Heart right ventricle (tissue), 16 donors: Measurements from ENCODE around the gene RIMBP2. TPM values are rescaled to one million over a fixed set of nuclear protein-coding genes. Genes with fewer than 3 reads are reported as not detected.

Source experiments
- ATAC-seq, 8 donors: fragments of 200-7000 bp; cut with Tn5 transposase; one replicate each; pipeline ENCODE4 v1.9.1; 2020; ENCODE audit warnings: mild to moderate bottlenecking in 8 of 8, moderate library complexity in 8 of 8, moderate number of reproducible peaks in 1 of 8
- DNase-seq, 2 donors: peaks; one replicate each; pipeline ENCODE4 v3.0.0-alpha.2; 2020
- H3K27ac ChIP-seq, 10 donors: fragments of 200-600 bp; sonication (generic) in 2 of 10; one replicate each; pipeline versions ENCODE4 v1.5.0 to v1.8.0; 2020 to 2022; ENCODE audit warnings: mild to moderate bottlenecking in 3 of 10
- H3K27me3 ChIP-seq, 7 donors: fragments of 200-600 bp; one replicate each; pipeline ENCODE4 v1.8.0; 2021 to 2022; ENCODE audit warnings: mild to moderate bottlenecking in 2 of 7
- H3K36me3 ChIP-seq, 9 donors: fragments of 200-600 bp; sonication (generic) in 1 of 9; one replicate each; pipeline versions ENCODE4 v1.5.0 to v1.8.0; 2020 to 2022; ENCODE audit warnings: mild to moderate bottlenecking in 2 of 9
- H3K4me1 ChIP-seq, 9 donors: fragments of 200-600 bp; sonication (generic) in 1 of 9; one replicate each; pipeline versions ENCODE4 v1.5.0 to v1.8.0; 2020 to 2022; ENCODE audit warnings: mild to moderate bottlenecking in 4 of 9
- H3K4me3 ChIP-seq, 10 donors: fragments of 200-600 bp; sonication (generic) in 2 of 10; one replicate each; pipeline versions ENCODE4 v1.5.0 to v1.8.0; 2020 to 2022; ENCODE audit warnings: mild to moderate bottlenecking in 7 of 10, moderate library complexity in 2 of 10
- H3K9me3 ChIP-seq, 11 donors: fragments of 200-600 bp in 10 of 11; sonication (generic) in 2 of 11; one replicate each; pipeline versions ENCODE4 v1.5.0 to v1.8.0; 2013 to 2022; ENCODE audit warnings: mild to moderate bottlenecking in 2 of 11, control low read depth in 1 of 11, moderate library complexity in 1 of 11
- WGBS, 2 donors: extraction: QIAGEN DNeasy Blood & Tissue Kit; methylation state at CpG; one replicate each; pipeline ENCODE4 v1.1.7; 2013; ENCODE audit warnings: inconsistent platforms in 1 of 2; 5-methylcytosine and 5-hydroxymethylcytosine counted together
- intact Hi-C, 10 donors: fragments of 100-400 bp; cut with DNase I; formaldehyde crosslinking; loops; one replicate each; pipeline versions ENCODE4 v1.11.1 to v1.14.2; 2022
- polyA plus RNA-seq, 2 donors: library from polyadenylated mRNA; stranded (reverse); fragments of 200-250 nt; gene quantifications; one replicate each; pipeline ENCODE4 v1.2.3, GENCODE V29; 2013
- total RNA-seq, 10 donors: library from RNA; stranded (reverse); fragmentation: NEBNext Ultra II Directional in 3 of 10; extraction: Animal tissue kit (Norgen Biotek cat#: 25700) in 3 of 10; gene quantifications; one replicate each; pipeline versions ENCODE4 v1.2.1 to v1.2.4, GENCODE V29; 2021 to 2023
- TF ChIP-seq, protein P1 (sequence below), 9 donors: fragments of 200-600 bp; sonication (generic) in 2 of 9; IDR thresholded peaks; one replicate each; pipeline versions ENCODE4 v1.5.0 to v1.8.0; 2021 to 2022; ENCODE audit warnings: antibody characterized with exemption in 9 of 9, mild to moderate bottlenecking in 5 of 9, moderate library complexity in 1 of 9
- donor health status: Arrhythmogenic right ventricular cardiomyopathy.
- donor health status: ischemic (EF 13 %, LVEDD 7.1; RV severe dilation, severe dysfunction).
- donor health status: healthy with polysubstance abuse.
- donor health status: DM: no; HTN: yes; CAD: no.
- donor health status: DM: no; HTN: no; CAD: no.
- donor health status: ischemic (EF 25% LVEDD 6.9; RV normal size, moderate dysfunction).
- donor health status: ischemic (EF 25% LVEDD 5.7; RV mildly dilated, moderate dysfunction).
- donor health status: healthy.
- donor health status: DM: yes; HTN: yes; CAD: no.
- donor health status: Ischemic cardiomyopathy.
- donor health status: ischemic (EF 35%, LVEDD 5.7; RV mildly dilated, moderate dysfunction).
- donor health status: nonischemic (EF 11% LVEDD 7.7; RV severe dilation, severe dysfunction).
- donor health status: DM: yes; HTN: yes; CAD: no.
- donor health status: PGD.
- donor health status: ischemic (EF 29% LVEDD 5.4; RV normal size, mild dysfunction).
- donor health status: nonischemic (EF 23%, LVEDD 6.1; RV moderate dilation, normal function).

Gene RIMBP2
- total and polyA plus RNA-seq, 12 donors: 0.01 to 0.17 (median 0.05) TPM; not detected in 9

DNA sequence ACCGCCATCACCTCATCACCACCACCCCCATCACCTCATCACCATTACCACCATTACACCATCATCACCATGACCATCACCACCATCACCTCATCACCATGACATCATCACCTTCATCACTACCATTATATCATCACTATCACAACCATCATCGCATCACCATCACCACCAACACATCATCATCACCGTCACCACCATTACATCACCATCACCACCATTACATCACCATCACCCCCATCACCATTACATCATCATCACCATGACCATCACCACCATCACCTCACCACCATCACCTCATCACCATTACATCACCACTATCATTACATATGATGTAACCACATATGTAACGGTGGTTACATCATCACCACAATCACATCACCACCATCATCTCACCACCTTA lies 132.3 kb downstream of the RIMBP2 start:
- Histone ChIP-seq H3K36me3 (no peaks in the 10 kb centered on the region), H3K27ac (no peak overlapping the region), H3K4me1 (no peaks in the 10 kb centered on the region), H3K27me3 (peaks cover 0 to 10% (median 0%) of the 10 kb centered on the region in 7 donors), H3K4me3 (no peak overlapping the region), H3K9me3 (peaks cover 0 to 21% (median 0%) of the 10 kb centered on the region in 11 donors)
- 92 to 93% methylated on average over 4 of the region's 4 CpGs for WGBS, 2 donors
- intact Hi-C loops: no loop called here
- TF ChIP-seq, protein P1, sequence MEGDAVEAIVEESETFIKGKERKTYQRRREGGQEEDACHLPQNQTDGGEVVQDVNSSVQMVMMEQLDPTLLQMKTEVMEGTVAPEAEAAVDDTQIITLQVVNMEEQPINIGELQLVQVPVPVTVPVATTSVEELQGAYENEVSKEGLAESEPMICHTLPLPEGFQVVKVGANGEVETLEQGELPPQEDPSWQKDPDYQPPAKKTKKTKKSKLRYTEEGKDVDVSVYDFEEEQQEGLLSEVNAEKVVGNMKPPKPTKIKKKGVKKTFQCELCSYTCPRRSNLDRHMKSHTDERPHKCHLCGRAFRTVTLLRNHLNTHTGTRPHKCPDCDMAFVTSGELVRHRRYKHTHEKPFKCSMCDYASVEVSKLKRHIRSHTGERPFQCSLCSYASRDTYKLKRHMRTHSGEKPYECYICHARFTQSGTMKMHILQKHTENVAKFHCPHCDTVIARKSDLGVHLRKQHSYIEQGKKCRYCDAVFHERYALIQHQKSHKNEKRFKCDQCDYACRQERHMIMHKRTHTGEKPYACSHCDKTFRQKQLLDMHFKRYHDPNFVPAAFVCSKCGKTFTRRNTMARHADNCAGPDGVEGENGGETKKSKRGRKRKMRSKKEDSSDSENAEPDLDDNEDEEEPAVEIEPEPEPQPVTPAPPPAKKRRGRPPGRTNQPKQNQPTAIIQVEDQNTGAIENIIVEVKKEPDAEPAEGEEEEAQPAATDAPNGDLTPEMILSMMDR (IDR thresholded peaks at IDR 0.05): no peak
- no peak for ATAC-seq
- DNase-seq: no peak

DNA sequence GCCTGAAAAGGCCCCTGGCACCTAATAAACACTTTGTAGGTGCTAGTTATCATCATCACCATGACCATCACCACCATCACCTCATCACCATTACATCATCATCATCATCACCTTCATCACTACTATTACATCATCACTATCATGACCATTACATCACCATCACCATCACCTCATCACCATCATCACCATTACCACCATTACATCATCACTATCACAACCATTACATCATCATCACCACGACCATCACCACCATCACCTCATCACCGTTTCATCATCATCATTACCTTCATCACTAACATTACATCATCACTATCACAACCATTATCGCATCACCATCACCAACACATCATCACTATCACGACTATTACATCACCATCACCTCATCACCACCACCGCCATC lies 132.8 kb downstream of the RIMBP2 start:
- intact Hi-C loops: no loop called here
- no peak overlapping the region for H3K27ac ChIP-seq
- peaks cover 0 to 10% (median 0%) of the 10 kb centered on the region in 7 donors for H3K27me3 ChIP-seq
- no peaks in the 10 kb centered on the region for H3K36me3 ChIP-seq
- no peak overlapping the region for H3K4me3 ChIP-seq
- DNase-seq (no peak), ATAC-seq (no peak)
- TF ChIP-seq, protein P1 (IDR thresholded peaks at IDR 0.05): no peak
- peaks cover 0 to 21% (median 0%) of the 10 kb centered on the region in 11 donors for H3K9me3 ChIP-seq
- H3K4me1 ChIP-seq: no peaks in the 10 kb centered on the region
- 73 to 86% methylated on average over 5 of the region's 5 CpGs for WGBS, 2 donors

DNA sequence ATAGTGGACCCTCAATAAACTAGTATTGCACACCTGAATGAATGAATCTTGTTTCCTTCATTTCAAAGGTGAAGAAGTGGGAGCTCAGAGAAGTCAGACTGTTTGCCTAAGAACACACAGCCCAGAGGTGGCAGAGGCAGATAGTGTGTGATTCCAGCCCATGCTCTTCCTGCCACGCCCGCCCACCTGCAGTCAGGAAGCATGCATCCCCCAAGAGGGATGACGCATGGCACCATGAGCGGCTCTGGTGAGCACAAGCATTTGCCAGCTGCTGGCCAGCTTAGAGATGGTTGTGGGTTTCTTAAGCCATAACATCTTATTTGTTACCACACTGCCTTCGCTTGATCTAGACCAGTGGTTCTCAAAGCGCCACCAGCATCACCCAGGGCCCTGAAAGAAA lies 133.8 kb downstream of the RIMBP2 start:
- H3K4me1 ChIP-seq: no peaks in the 10 kb centered on the region
- no peaks in the 10 kb centered on the region for H3K36me3 ChIP-seq
- 84 to 90% methylated on average over 6 of the region's 6 CpGs for WGBS, 2 donors
- ATAC-seq (no peak), DNase-seq (no peak)
- TF ChIP-seq, protein P1 (IDR thresholded peaks at IDR 0.05): no peak
- H3K4me3 ChIP-seq: no peak overlapping the region
- intact Hi-C loops: no loop called here
- H3K9me3 ChIP-seq: peaks cover 0 to 21% (median 0%) of the 10 kb centered on the region in 11 donors
- H3K27ac ChIP-seq: no peak overlapping the region
- peaks cover 0 to 12% (median 0%) of the 10 kb centered on the region in 7 donors for H3K27me3 ChIP-seq

DNA sequence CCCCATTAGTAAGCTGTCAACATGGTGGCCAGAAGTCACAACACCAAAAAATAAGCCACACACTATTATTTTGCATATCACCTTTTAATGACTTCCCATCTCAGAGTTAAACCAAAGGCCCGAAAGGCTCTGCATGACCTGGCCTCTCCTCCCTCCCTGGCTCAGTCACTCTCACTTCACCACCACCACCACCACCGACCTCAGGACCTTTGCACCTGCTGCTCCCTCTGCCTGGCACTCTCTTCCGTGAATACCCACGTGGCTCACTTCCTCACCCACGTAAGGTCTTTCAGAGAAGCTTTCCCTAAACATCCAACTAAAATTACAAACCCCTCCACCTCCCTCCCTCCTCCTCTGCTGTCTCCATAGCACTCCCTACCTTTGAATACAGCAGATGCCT lies 134.3 kb downstream of the RIMBP2 start:
- H3K27ac ChIP-seq: no peak overlapping the region
- peaks cover 0 to 21% (median 0%) of the 10 kb centered on the region in 11 donors for H3K9me3 ChIP-seq
- H3K36me3 ChIP-seq: no peaks in the 10 kb centered on the region
- intact Hi-C loops: no loop called here
- no peak overlapping the region for H3K4me3 ChIP-seq
- H3K27me3 ChIP-seq: peaks cover 0 to 12% (median 0%) of the 10 kb centered on the region in 7 donors
- TF ChIP-seq, protein P1 (IDR thresholded peaks at IDR 0.05): no peak
- ATAC-seq (no peak), DNase-seq (no peak)
- 59 to 66% methylated on average over 5 of the region's 5 CpGs for WGBS, 2 donors
- H3K4me1 ChIP-seq: no peaks in the 10 kb centered on the region
